C4-2B (cell line): ENCODE data around the gene NIFK.
"Not testable (repeated sequence)": the region's sequence is repeated elsewhere in the genome, so short reads cannot be mapped to it uniquely, and the experiment has no call there.

Experiments
- H3K27ac ChIP-seq: fragments of 450-650 bp; 2 replicates; pipeline ENCODE4 v1.5.1; 2017
- ZFX ChIP-seq: fragments of 450-650 bp; IDR thresholded peaks from 2 replicates; pipeline ENCODE4 v1.6.1; 2017
- TF ChIP-seq, protein P1 (sequence below): fragments of 450-650 bp; conservative IDR thresholded peaks from 2 replicates; pipeline ENCODE4 v1.5.1; 2017; ENCODE audit warnings: mild to moderate bottlenecking

NIFK gene

DNA sequence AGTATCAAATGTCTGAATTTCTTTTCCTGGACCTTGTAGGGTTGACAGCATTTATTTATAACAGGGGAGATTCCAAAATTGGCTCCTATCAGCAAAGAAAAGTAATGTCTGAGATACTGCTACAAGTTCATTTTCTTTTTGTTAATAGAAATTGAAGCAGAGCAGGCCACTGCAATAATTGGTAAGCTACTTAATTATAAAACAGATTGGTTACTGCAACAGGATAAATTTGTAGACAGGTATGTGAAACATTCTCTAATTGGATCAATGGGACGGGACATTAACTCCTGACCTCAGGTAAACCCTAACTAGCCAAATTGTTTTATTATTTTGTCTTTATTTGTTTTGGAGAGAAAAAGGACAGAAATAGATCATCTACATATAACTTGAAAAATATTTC is 20.5 kb downstream of the NIFK start:
- H3K27ac ChIP-seq: no peak overlapping the region
- TF ChIP-seq, protein P1, sequence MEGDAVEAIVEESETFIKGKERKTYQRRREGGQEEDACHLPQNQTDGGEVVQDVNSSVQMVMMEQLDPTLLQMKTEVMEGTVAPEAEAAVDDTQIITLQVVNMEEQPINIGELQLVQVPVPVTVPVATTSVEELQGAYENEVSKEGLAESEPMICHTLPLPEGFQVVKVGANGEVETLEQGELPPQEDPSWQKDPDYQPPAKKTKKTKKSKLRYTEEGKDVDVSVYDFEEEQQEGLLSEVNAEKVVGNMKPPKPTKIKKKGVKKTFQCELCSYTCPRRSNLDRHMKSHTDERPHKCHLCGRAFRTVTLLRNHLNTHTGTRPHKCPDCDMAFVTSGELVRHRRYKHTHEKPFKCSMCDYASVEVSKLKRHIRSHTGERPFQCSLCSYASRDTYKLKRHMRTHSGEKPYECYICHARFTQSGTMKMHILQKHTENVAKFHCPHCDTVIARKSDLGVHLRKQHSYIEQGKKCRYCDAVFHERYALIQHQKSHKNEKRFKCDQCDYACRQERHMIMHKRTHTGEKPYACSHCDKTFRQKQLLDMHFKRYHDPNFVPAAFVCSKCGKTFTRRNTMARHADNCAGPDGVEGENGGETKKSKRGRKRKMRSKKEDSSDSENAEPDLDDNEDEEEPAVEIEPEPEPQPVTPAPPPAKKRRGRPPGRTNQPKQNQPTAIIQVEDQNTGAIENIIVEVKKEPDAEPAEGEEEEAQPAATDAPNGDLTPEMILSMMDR: no peak
- TF ChIP-seq ZFX: no peak

- not testable (repeated sequence) for H3K27ac ChIP-seq
Measured at GRCh38 chr2:121711481-121711880, 25.2 kb downstream of the NIFK start.

GRCh38 chr2:121710470-121711170 is 26.1 kb downstream of the NIFK start:
- TF ChIP-seq, protein P1: no peak
- TF ChIP-seq ZFX: no peak
- H3K27ac ChIP-seq: no peak overlapping the region

DNA sequence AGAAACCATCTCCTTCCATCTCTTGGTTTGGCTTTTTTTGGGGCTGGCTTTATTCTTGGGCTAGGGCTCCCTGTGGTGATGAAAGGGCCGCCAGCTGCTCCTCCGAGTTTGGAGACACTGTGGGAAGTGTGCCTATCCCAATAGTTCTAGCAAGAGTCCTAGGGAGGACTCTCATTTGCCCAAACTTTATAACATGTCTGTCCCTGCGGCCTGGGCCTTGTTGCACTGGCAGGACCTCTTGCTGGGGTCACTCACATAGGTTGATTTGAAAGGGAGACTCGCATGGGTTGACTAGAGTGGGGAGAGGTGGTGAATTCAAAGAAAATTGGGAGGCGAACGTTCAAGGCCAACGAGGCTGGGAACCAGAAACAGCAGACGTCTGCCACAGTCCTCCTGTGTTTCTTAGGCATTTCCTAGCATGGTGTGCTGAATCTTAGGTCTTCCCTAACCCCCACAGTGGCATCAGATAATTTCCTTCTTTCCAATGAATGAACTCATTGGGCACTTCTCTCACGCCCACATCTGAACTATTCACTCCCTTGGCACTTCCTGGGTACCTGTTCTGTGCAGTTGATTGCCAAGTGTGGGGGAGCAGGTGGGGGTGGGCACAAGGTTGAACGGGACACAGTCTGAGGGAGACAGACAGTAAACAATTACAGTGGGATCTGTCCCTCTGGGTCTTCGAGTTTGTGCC is 26.8 kb downstream of the NIFK start:
- no peak overlapping the region for H3K27ac ChIP-seq
- no peak for TF ChIP-seq ZFX
- TF ChIP-seq, protein P1: no peak

DNA sequence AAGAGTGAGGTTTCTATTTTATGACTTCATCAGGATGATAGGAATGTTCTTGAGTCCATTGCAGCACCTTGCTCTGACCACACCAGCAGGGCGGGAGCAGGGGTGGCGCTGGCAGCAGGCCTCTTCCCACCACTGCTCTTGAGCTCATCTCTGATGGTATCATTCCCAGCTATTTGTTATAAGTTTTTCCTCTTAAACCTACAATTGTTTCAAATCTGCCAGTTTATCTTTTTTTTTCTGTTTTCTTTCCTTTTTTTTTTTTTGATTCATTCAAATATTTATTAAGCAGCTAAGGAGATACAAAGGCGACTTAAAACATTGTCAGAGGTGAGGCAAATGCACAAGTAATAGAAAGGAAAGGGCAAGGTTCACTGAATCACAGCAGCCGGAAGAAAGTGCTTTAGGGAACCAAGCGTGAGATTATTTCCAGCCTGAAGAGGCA is 28.7 kb downstream of the NIFK start:
- TF ChIP-seq, protein P1: no peak
- TF ChIP-seq ZFX: no peak
- no peak overlapping the region for H3K27ac ChIP-seq

GRCh38 chr2:121707344-121707919 is 29.2 kb downstream of the NIFK start:
- TF ChIP-seq, protein P1: no peak
- no peak for TF ChIP-seq ZFX
- H3K27ac ChIP-seq: no peak overlapping the region

DNA sequence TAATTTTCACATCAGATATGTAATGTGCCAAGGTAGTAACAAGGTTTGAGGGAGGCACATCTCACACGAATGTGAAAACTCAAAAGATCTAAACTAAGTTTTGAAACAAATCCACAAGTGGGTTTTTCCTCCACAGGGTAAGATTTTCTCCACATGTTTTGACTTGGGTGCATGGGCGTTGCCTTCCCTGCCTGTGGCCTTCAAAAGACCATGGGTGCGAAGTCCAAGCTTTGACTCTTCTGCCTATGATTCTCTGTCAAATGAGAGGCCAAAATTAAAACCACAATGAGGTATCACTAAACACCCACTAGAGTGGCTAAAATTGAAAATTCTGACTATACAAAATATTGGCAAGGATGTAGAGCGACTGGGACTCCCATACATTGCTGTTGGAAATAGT is 30.7 kb downstream of the NIFK start:
- no peak overlapping the region for H3K27ac ChIP-seq
- TF ChIP-seq, protein P1: no peak
- no peak for TF ChIP-seq ZFX
